K562 (cell line): ENCODE results near the gene PPT2. TPM values are rescaled to one million over a fixed set of nuclear protein-coding genes. Genes with fewer than 3 reads are reported as not detected.
A peak's percentile ranks its signal among the peaks of the same experiment; 100 is the strongest.

Experiments
- CAMTA2 ChIP-seq: fragments of 250-450 bp; sonication (Bioruptor Pico); conservative IDR thresholded peaks from 2 replicates; pipeline ENCODE4 v1.5.1; 2022
- CTBP1 ChIP-seq: fragments of 450-650 bp; IDR thresholded peaks from 2 replicates; pipeline ENCODE4 v1.6.1; 2016; ENCODE audit warnings: borderline replicate concordance
- EGR1 ChIP-seq: fragments of 450-650 bp; conservative IDR thresholded peaks from 2 replicates; pipeline ENCODE4 v1.6.1; 2017; ENCODE audit warnings: mild to moderate bottlenecking
- GABPB1 ChIP-seq: sonication (generic); formaldehyde crosslinking; IDR thresholded peaks from 2 replicates; pipeline ENCODE4 v1.8.0; 2022; ENCODE audit warnings: mild to moderate bottlenecking, missing genetic modification reagents
- NELFE ChIP-seq: IDR thresholded peaks from 2 replicates; pipeline ENCODE4 v1.6.1; 2011; ENCODE audit warnings: mild to moderate bottlenecking; ENCODE audit not compliant: insufficient read depth, insufficient read length
- NFE2L1 ChIP-seq: fragments of 450-650 bp; IDR thresholded peaks from 2 replicates; pipeline ENCODE4 v1.6.1; 2016; ENCODE audit warnings: missing genetic modification characterization, low read depth, mild to moderate bottlenecking, missing compliant biosample characterization, moderate library complexity, borderline replicate concordance
- PCBP1 ChIP-seq: fragments of 200-400 bp; formaldehyde crosslinking; IDR thresholded peaks from 2 replicates; pipeline ENCODE4 v1.6.1; 2018; ENCODE audit warnings: mild to moderate bottlenecking, low read depth, low read length; ENCODE audit not compliant: poor library complexity, severe bottlenecking
- PYGO2 ChIP-seq: fragments of 450-650 bp; IDR thresholded peaks from 2 replicates; pipeline ENCODE4 v1.6.1; 2016; ENCODE audit warnings: mild to moderate bottlenecking, missing genetic modification characterization, moderate library complexity, missing compliant biosample characterization
- SAP30 ChIP-seq: fragments of 200-600 bp; sonication (generic); IDR thresholded peaks from 2 replicates; pipeline ENCODE4 v1.6.1; 2012; ENCODE audit warnings: borderline replicate concordance, low read depth, mild to moderate bottlenecking, moderate library complexity, low read length, control low read depth, inconsistent platforms; ENCODE audit not compliant: insufficient read depth, poor library complexity, severe bottlenecking
- TCF3 ChIP-seq: sonication (generic); formaldehyde crosslinking; IDR thresholded peaks from 2 replicates; pipeline ENCODE4 v1.4.0; 2020; ENCODE audit warnings: mild to moderate bottlenecking, missing genetic modification reagents
- TRIM28 ChIP-seq: fragments of 450-650 bp; IDR thresholded peaks from 2 replicates; pipeline ENCODE4 v1.6.1; 2017
- ZNF3 ChIP-seq: fragments of 250-450 bp; sonication (Bioruptor Pico); IDR thresholded peaks from 2 replicates; pipeline ENCODE4 v1.5.0; 2021; ENCODE audit warnings: mild to moderate bottlenecking, moderate library complexity
- ZNF76 ChIP-seq: fragments of 250-450 bp; sonication (Bioruptor Pico); IDR thresholded peaks from 2 replicates; pipeline ENCODE4 v1.4.0; 2020; ENCODE audit warnings: mild to moderate bottlenecking, moderate library complexity, borderline replicate concordance
- polyA plus RNA-seq, 8 experiments: library from polyadenylated mRNA; depleted of rRNA in 4 of 8; stranded (reverse) in 5 of 8; unstranded in 3 of 8; fragments of >200 nt; fragmentation: Nextera tagmentation in 2 of 8; fragmentation: Illumina TruSeq in 1 of 8; extraction: Ambion mirVana in 2 of 8; extraction: Trizol in 1 of 8; gene quantifications; 2 replicates each; pipeline versions ENCODE4 v1.2.1 to v1.2.3, GENCODE V29; 2011 to 2014; ENCODE audit warnings: inconsistent platforms in 1 of 8, missing spikeins in 1 of 8
- total RNA-seq, 7 experiments: library from RNA; depleted of rRNA in 6 of 7; stranded (reverse); fragments of >200 nt in 6 of 7; fragmentation: Illumina TruSeq in 2 of 7; extraction: Trizol in 2 of 7; gene quantifications; 2 replicates each; pipeline versions ENCODE4 v1.2.1 to v1.2.3, GENCODE V29; 2011 to 2021; ENCODE audit warnings: low replicate concordance in 1 of 7
- TF ChIP-seq, protein P1 (sequence below): sonication (generic); formaldehyde crosslinking; IDR thresholded peaks from 2 replicates; pipeline ENCODE4 v1.8.0; 2022; ENCODE audit warnings: mild to moderate bottlenecking, missing genetic modification reagents
- TF ChIP-seq, protein P2 (sequence below), 2 experiments: IDR thresholded peaks; 2 replicates each; pipeline ENCODE4 v1.6.1; 2012; ENCODE audit warnings: improper control_type of control experiment in 2 of 2, low read depth in 2 of 2, low read length in 2 of 2, borderline replicate concordance in 1 of 2
- TF ChIP-seq, protein P3 (sequence below): sonication (generic); formaldehyde crosslinking; IDR thresholded peaks from 2 replicates; pipeline ENCODE4 v1.8.0; 2022; ENCODE audit warnings: missing genetic modification reagents, mild to moderate bottlenecking, borderline replicate concordance
- TF ChIP-seq, protein P4 (sequence below), 2 experiments: fragments of 450-650 bp; IDR thresholded peaks; 2 replicates each; pipeline ENCODE4 v1.6.1; 2018; ENCODE audit warnings: mild to moderate bottlenecking in 2 of 2, low read depth in 1 of 2; ENCODE audit not compliant: partially characterized antibody in 2 of 2

Gene PPT2
- total and polyA plus RNA-seq, 9 of the 15 experiments (the other 6 are each of a cell fraction or from before 2014, with no cell fraction given): 27.4 to 98.8 (median 69.9) TPM

DNA sequence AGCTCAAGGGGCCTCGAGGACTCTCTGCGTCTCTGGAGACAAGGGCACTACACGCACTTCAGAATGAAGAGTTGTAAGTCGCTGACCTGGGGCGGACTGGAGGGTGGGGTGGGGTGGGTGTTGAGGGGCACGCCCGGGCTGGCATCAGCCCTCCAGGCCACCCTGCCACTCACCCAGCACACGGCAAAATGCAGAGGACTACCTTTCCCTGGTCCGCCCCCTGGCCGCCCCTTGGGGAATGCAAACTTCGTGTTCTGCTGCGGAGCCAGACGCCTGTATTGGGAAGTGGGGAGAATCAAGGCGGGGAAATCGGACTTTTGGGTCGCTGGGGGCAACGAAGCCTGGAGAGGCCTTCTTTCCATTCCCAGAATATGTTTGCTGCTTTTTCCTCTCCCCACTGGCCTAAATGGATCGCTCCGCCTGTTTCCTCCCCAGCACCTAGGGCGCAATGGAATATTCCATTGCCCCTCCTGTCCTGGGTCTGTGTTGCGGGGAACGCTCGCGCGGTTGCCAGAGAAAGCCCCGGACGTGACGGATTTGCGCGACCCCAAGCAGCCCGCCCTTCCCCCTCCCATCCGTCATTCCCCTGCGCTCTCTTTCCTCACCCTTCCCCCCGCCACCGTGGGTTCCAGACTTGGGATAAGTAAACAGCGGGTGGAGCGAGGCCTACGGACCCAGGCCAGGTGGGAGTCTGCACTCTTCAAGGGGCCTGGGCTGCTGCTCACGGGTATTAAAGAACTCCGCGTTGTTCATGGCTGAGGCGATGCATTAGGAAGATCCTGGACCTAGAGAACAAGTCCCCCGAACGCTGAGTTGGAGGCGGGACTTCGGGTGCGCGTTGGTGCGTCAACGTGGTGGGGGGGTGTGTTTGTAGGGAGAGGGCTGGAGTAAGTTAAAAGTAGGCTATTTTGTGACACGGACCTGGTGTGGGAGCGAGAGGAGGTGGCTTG, at the start of gene PPT2 (continued):
- TF ChIP-seq SAP30: no peak
- TF ChIP-seq TCF3: no peak
- TF ChIP-seq, protein P1, sequence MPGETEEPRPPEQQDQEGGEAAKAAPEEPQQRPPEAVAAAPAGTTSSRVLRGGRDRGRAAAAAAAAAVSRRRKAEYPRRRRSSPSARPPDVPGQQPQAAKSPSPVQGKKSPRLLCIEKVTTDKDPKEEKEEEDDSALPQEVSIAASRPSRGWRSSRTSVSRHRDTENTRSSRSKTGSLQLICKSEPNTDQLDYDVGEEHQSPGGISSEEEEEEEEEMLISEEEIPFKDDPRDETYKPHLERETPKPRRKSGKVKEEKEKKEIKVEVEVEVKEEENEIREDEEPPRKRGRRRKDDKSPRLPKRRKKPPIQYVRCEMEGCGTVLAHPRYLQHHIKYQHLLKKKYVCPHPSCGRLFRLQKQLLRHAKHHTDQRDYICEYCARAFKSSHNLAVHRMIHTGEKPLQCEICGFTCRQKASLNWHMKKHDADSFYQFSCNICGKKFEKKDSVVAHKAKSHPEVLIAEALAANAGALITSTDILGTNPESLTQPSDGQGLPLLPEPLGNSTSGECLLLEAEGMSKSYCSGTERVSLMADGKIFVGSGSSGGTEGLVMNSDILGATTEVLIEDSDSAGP (CRISPR knock-in tag): 0 out of 2 replicates have a peak, but pooled peaks have one; percentile 21
- no peak for TF ChIP-seq PYGO2 (tag)
- no peak for TF ChIP-seq ZNF3 (CRISPR knock-in tag)
- TF ChIP-seq EGR1: no peak
- TF ChIP-seq ZNF76 (CRISPR knock-in tag): no peak
- TF ChIP-seq, protein P2, sequence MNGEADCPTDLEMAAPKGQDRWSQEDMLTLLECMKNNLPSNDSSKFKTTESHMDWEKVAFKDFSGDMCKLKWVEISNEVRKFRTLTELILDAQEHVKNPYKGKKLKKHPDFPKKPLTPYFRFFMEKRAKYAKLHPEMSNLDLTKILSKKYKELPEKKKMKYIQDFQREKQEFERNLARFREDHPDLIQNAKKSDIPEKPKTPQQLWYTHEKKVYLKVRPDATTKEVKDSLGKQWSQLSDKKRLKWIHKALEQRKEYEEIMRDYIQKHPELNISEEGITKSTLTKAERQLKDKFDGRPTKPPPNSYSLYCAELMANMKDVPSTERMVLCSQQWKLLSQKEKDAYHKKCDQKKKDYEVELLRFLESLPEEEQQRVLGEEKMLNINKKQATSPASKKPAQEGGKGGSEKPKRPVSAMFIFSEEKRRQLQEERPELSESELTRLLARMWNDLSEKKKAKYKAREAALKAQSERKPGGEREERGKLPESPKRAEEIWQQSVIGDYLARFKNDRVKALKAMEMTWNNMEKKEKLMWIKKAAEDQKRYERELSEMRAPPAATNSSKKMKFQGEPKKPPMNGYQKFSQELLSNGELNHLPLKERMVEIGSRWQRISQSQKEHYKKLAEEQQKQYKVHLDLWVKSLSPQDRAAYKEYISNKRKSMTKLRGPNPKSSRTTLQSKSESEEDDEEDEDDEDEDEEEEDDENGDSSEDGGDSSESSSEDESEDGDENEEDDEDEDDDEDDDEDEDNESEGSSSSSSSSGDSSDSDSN (IDR thresholded peaks at IDR 0.05; ENCODE audit: borderline replicate concordance in 1 of 2, low read depth in 2 of 2, low read length in 2 of 2): peak in 1 of 2 experiments; percentile 19; a peak in 1 of 4 replicates
- TF ChIP-seq, protein P3, sequence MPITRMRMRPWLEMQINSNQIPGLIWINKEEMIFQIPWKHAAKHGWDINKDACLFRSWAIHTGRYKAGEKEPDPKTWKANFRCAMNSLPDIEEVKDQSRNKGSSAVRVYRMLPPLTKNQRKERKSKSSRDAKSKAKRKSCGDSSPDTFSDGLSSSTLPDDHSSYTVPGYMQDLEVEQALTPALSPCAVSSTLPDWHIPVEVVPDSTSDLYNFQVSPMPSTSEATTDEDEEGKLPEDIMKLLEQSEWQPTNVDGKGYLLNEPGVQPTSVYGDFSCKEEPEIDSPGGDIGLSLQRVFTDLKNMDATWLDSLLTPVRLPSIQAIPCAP (CRISPR knock-in tag): no peak
- TF ChIP-seq NFE2L1: no peak
- TF ChIP-seq, protein P4, sequence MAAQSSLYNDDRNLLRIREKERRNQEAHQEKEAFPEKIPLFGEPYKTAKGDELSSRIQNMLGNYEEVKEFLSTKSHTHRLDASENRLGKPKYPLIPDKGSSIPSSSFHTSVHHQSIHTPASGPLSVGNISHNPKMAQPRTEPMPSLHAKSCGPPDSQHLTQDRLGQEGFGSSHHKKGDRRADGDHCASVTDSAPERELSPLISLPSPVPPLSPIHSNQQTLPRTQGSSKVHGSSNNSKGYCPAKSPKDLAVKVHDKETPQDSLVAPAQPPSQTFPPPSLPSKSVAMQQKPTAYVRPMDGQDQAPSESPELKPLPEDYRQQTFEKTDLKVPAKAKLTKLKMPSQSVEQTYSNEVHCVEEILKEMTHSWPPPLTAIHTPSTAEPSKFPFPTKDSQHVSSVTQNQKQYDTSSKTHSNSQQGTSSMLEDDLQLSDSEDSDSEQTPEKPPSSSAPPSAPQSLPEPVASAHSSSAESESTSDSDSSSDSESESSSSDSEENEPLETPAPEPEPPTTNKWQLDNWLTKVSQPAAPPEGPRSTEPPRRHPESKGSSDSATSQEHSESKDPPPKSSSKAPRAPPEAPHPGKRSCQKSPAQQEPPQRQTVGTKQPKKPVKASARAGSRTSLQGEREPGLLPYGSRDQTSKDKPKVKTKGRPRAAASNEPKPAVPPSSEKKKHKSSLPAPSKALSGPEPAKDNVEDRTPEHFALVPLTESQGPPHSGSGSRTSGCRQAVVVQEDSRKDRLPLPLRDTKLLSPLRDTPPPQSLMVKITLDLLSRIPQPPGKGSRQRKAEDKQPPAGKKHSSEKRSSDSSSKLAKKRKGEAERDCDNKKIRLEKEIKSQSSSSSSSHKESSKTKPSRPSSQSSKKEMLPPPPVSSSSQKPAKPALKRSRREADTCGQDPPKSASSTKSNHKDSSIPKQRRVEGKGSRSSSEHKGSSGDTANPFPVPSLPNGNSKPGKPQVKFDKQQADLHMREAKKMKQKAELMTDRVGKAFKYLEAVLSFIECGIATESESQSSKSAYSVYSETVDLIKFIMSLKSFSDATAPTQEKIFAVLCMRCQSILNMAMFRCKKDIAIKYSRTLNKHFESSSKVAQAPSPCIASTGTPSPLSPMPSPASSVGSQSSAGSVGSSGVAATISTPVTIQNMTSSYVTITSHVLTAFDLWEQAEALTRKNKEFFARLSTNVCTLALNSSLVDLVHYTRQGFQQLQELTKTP (IDR thresholded peaks at IDR 0.05; ENCODE audit: low read depth in 1 of 2, partially characterized antibody in 2 of 2): peak in 1 of 2 experiments; percentile 16
- no peak for TF ChIP-seq CAMTA2 (CRISPR knock-in tag)
- TF ChIP-seq GABPB1 (CRISPR knock-in tag): peak; percentile 94
- no peak for TF ChIP-seq PCBP1
- no peak for TF ChIP-seq NELFE
- no peak for TF ChIP-seq CTBP1
- TF ChIP-seq TRIM28: no peak
